Osteocyte (in vitro differentiated cells): ENCODE results near the gene MTHFS. TPM values are rescaled to one million over a fixed set of nuclear protein-coding genes. Genes with fewer than 3 reads are reported as not detected.

Experiments
- DNase-seq: peaks from one replicate; pipeline ENCODE4 v3.0.0; 2021; ENCODE audit warnings: mixed read lengths; ENCODE audit not compliant: unreplicated experiment; ENCODE audit errors: extremely low spot score
- H3K27ac Mint-ChIP-seq: one replicate; pipeline ENCODE4 v1.8.0; 2021; ENCODE audit warnings: mild to moderate bottlenecking, mixed read lengths; ENCODE audit not compliant: unreplicated experiment
- H3K27me3 Mint-ChIP-seq: one replicate; pipeline ENCODE4 v1.8.0; 2021; ENCODE audit warnings: mixed read lengths; ENCODE audit not compliant: unreplicated experiment
- H3K36me3 Mint-ChIP-seq: one replicate; pipeline ENCODE4 v1.8.0; 2021; ENCODE audit warnings: mixed read lengths; ENCODE audit not compliant: unreplicated experiment
- H3K4me1 Mint-ChIP-seq: one replicate; pipeline ENCODE4 v1.8.0; 2021; ENCODE audit warnings: mixed read lengths; ENCODE audit not compliant: unreplicated experiment
- H3K4me3 Mint-ChIP-seq: one replicate; pipeline ENCODE4 v1.8.0; 2021; ENCODE audit warnings: mild to moderate bottlenecking, moderate library complexity, mixed read lengths; ENCODE audit not compliant: unreplicated experiment
- H3K9me3 Mint-ChIP-seq: one replicate; pipeline ENCODE4 v1.8.0; 2021; ENCODE audit warnings: mixed read lengths; ENCODE audit not compliant: unreplicated experiment
- CTCF ChIP-seq: fragments of 200-600 bp; sonication (generic); IDR thresholded peaks from 2 replicates; pipeline ENCODE4 v1.5.0; 2021; ENCODE audit warnings: antibody characterized with exemption, mild to moderate bottlenecking, moderate library complexity
- total RNA-seq: library from RNA; stranded (reverse); gene quantifications from 2 replicates; pipeline ENCODE4 v1.2.1, GENCODE V29; 2021

MTHFS gene
- total RNA-seq, 1 donor from 2014 or later: 12.0 TPM

GRCh38 chr15:79922512-79923078 lies 25.8 kb upstream of the MTHFS start:
- Mint-ChIP-seq H3K27me3 (no peaks in the 10 kb centered on the region), H3K36me3 (peaks cover 27% of the 10 kb centered on the region), H3K4me3 (peak overlapping the region; percentile 91)

GRCh38 chr15:79919749-79920511 lies 23.1 kb upstream of the MTHFS start:
- Mint-ChIP-seq H3K4me1 (peaks cover 19% of the 10 kb centered on the region), H3K36me3 (peaks cover 42% of the 10 kb centered on the region), H3K4me3 (no peak overlapping the region), H3K27ac (no peak overlapping the region), H3K9me3 (peaks cover 34% of the 10 kb centered on the region), H3K27me3 (no peaks in the 10 kb centered on the region)
- DNase-seq: no peak
- no peak for TF ChIP-seq CTCF

More at GRCh38 chr15:79922512-79923078, 25.8 kb upstream of the MTHFS start:
- no peak for DNase-seq
- TF ChIP-seq CTCF: no peak
- peaks cover 12% of the 10 kb centered on the region for H3K9me3 Mint-ChIP-seq
- H3K4me1 Mint-ChIP-seq: peaks cover 19% of the 10 kb centered on the region
- H3K27ac Mint-ChIP-seq: peak overlapping the region; percentile 94

- peaks cover 37% of the 10 kb centered on the region for H3K9me3 Mint-ChIP-seq
- H3K27ac Mint-ChIP-seq: peak overlapping the region; percentile 69
- peaks cover 43% of the 10 kb centered on the region for H3K36me3 Mint-ChIP-seq
- DNase-seq: no peak
- H3K27me3 Mint-ChIP-seq: no peaks in the 10 kb centered on the region
- no peak for TF ChIP-seq CTCF
- H3K4me3 Mint-ChIP-seq: peak overlapping the region; percentile 30
- H3K4me1 Mint-ChIP-seq: peaks cover 19% of the 10 kb centered on the region
These were observed 22.4 kb upstream of the MTHFS start for GRCh38 chr15:79919090-79919748.

- no peak for TF ChIP-seq CTCF
- Mint-ChIP-seq H3K4me3 (no peak overlapping the region), H3K4me1 (peaks cover 15% of the 10 kb centered on the region), H3K9me3 (peaks cover 43% of the 10 kb centered on the region), H3K27me3 (no peaks in the 10 kb centered on the region), H3K36me3 (peaks cover 46% of the 10 kb centered on the region), H3K27ac (no peak overlapping the region)
- DNase-seq: no peak
These were observed 21.5 kb upstream of the MTHFS start for GRCh38 chr15:79918278-79918677.
